Activated CD8-positive, alpha-beta memory T cell treated with anti-CD3 and anti-CD28 coated beads, Interleukin-2, amount 50 U/mL, for 24 hours (primary cell): ENCODE data around the gene PPP2R5C.

Source experiments
- DNase-seq: peaks from one replicate; pipeline ENCODE4 v3.0.0-alpha.2; 2020; ENCODE audit errors: extremely low read depth

PPP2R5C gene

GRCh38 chr14:101950100-101950499 lies 188.6 kb downstream of the PPP2R5C start:
- DNase-seq, result no peak

- DNase-seq, result no peak
Measured at GRCh38 chr14:101950516-101951215, 189.2 kb downstream of the PPP2R5C start.

GRCh38 chr14:101953151-101953550 lies 191.6 kb downstream of the PPP2R5C start:
- no peak for DNase-seq

GRCh38 chr14:101954501-101954900 lies 193.0 kb downstream of the PPP2R5C start:
- DNase-seq, result no peak

- DNase-seq, result no peak
Measured at GRCh38 chr14:101955695-101956161, 194.2 kb downstream of the PPP2R5C start.

- no peak for DNase-seq
Measured at GRCh38 chr14:101956179-101956885, 194.8 kb downstream of the PPP2R5C start.

- DNase-seq, result no peak
Measured at GRCh38 chr14:101957406-101958234, 196.1 kb downstream of the PPP2R5C start.

GRCh38 chr14:101958418-101959180 lies 197.1 kb downstream of the PPP2R5C start:
- no peak for DNase-seq

GRCh38 chr14:101959277-101959676 lies 197.8 kb downstream of the PPP2R5C start:
- no peak for DNase-seq

GRCh38 chr14:101960225-101960624 lies 198.7 kb downstream of the PPP2R5C start:
- DNase-seq, result no peak

GRCh38 chr14:101961011-101961721 lies 199.7 kb downstream of the PPP2R5C start:
- peak; percentile 45 for DNase-seq

GRCh38 chr14:101961746-101962502 lies 200.4 kb downstream of the PPP2R5C start:
- no peak for DNase-seq

GRCh38 chr14:101962503-101962874 lies 201.0 kb downstream of the PPP2R5C start:
- no peak for DNase-seq

GRCh38 chr14:101963052-101963451 lies 201.5 kb downstream of the PPP2R5C start:
- DNase-seq, result no peak

- DNase-seq, result no peak
Measured at GRCh38 chr14:101963656-101964296, 202.3 kb downstream of the PPP2R5C start.

- peak; percentile 52 for DNase-seq
Measured at GRCh38 chr14:101964297-101965180, 203.0 kb downstream of the PPP2R5C start, which contains the start of gene DYNC1H1. Gene DYNC1H1, plus strand, starts transcription at chr14:101964573. Its CDS starts 119 bp downstream, at chr14:101964692.

- DNase-seq, result peak; percentile 15
Measured at GRCh38 chr14:101965181-101965544, 203.7 kb downstream of the PPP2R5C start.
